ENCODE results near the gene KCTD16. TPM values are rescaled to one million over a fixed set of nuclear protein-coding genes. Genes with fewer than 3 reads are reported as not detected.

The KCTD16 gene
- total and polyA plus RNA-seq, 2 donors (not counting 1 experiment from before 2014, with no cell fraction given): not detected

DNA sequence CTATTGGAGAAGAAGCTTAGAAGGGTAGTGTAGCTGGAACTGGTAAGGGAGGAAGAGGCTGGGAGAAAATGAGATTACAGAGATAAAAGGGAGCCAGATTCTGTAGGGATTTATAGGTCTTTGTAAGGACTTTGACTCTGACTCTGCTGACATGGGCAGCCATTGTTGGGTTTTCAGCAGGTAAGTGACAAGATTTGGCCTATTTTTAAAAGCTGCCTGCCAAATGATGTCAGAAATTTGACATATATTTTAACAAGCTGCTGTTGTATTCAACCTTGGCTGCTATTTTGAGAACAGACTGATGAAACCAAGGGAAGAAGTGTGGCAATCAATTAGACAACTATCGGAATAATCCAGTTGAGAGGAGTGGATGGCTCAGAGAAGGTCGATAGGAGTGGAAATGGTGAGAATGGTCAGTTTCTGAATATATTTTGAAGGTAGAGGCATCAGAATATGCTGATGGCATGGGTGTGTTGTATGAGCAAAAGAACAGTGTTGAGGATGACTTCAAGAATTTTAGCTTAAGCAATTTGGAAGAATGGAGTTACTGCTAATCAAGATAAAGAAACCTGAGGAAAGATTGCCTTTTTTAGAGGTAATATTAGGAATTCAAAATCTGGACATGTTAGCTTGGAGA lies 56.8 kb downstream of the KCTD16 start:
- ATAC-seq (ENCODE audit: low read depth): no peak
- Histone ChIP-seq H3K4me3 (ENCODE audit: control extremely low read depth in 1 of 5, extremely low read depth in 1 of 5, insufficient read depth in 1 of 5, low read depth in 2 of 5, low read length in 4 of 5) (no peak overlapping the region), H3K27me3 (replicated peaks in 1 of 4; ENCODE audit: control extremely low read depth in 1 of 4, control insufficient read depth in 3 of 4, insufficient read depth in 4 of 4, low read length in 3 of 4) (peaks cover 0 to 6% (median 0%) of the 10 kb centered on the region in 4 experiments), H3K4me1 (ENCODE audit: control insufficient read depth in 2 of 2, insufficient read depth in 2 of 2, low read length in 2 of 2) (no peaks in the 10 kb centered on the region), H3K36me3 (replicated peaks in 1 of 2; ENCODE audit: control extremely low read depth in 1 of 2, control insufficient read depth in 1 of 2, extremely low read depth in 1 of 2, insufficient read depth in 2 of 2, low read length in 1 of 2) (no peaks in the 10 kb centered on the region), H3K27ac (ENCODE audit: low read length in 2 of 2) (no peak overlapping the region), H4K20me1 (ENCODE audit: control insufficient read depth, insufficient read depth, low read length, poor library complexity, severe bottlenecking) (no peaks in the 10 kb centered on the region), H3K79me2 (ENCODE audit: control insufficient read depth, insufficient read depth, low read length) (no peaks in the 10 kb centered on the region), H3K4me2 (replicated peaks; ENCODE audit: low read depth, low read length, poor library complexity, severe bottlenecking) (no peak overlapping the region), H2AFZ (ENCODE audit: insufficient read depth, low read depth, low read length, poor library complexity, severe bottlenecking) (no peak overlapping the region), H3K9ac (ENCODE audit: low read length) (no peak overlapping the region), H3K9me3 (ENCODE audit: control extremely low read depth in 1 of 3, control insufficient read depth in 2 of 3, insufficient read depth in 1 of 3, low read length in 2 of 3) (no peaks in the 10 kb centered on the region)
- no peak for DNase-seq
- no peak for TF ChIP-seq EZH2 (IDR thresholded peaks at IDR 0.05; ENCODE audit: borderline replicate concordance, insufficient read depth, low read depth, low read length, poor library complexity, severe bottlenecking)
- TF ChIP-seq, protein P1, sequence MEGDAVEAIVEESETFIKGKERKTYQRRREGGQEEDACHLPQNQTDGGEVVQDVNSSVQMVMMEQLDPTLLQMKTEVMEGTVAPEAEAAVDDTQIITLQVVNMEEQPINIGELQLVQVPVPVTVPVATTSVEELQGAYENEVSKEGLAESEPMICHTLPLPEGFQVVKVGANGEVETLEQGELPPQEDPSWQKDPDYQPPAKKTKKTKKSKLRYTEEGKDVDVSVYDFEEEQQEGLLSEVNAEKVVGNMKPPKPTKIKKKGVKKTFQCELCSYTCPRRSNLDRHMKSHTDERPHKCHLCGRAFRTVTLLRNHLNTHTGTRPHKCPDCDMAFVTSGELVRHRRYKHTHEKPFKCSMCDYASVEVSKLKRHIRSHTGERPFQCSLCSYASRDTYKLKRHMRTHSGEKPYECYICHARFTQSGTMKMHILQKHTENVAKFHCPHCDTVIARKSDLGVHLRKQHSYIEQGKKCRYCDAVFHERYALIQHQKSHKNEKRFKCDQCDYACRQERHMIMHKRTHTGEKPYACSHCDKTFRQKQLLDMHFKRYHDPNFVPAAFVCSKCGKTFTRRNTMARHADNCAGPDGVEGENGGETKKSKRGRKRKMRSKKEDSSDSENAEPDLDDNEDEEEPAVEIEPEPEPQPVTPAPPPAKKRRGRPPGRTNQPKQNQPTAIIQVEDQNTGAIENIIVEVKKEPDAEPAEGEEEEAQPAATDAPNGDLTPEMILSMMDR (IDR thresholded peaks at IDR 0.05): no peak
- Mint-ChIP-seq H3K27me3 (no peaks in the 10 kb centered on the region), H3K9me3 (ENCODE audit: insufficient read depth) (no peaks in the 10 kb centered on the region), H3K27ac (no peak overlapping the region), H3K4me1 (no peaks in the 10 kb centered on the region), H3K4me3 (no peak overlapping the region)
- 89% methylated on average over 2 of the region's 2 CpGs for WGBS (ENCODE audit: insufficient coverage)
- intact Hi-C loops (cut with micrococcal nuclease): no loop called here
- CTCF ChIA-PET: interaction anchor here (0.6 kb wide), 1 partner anchor 555 kb away, joined by 4 read pairs; no protein-coding TSS in a partner anchor
- POLR2A ChIA-PET: no interaction called here

GRCh38 chr5:144230806-144231205 lies 60.1 kb downstream of the KCTD16 start:
- Mint-ChIP-seq H3K27me3 (peaks cover 2% of the 10 kb centered on the region), H3K9me3 (ENCODE audit: insufficient read depth) (no peaks in the 10 kb centered on the region), H3K27ac (no peak overlapping the region), H3K4me1 (no peaks in the 10 kb centered on the region), H3K4me3 (no peak overlapping the region)
- POLR2A ChIA-PET: no interaction called here
- no peaks in the 10 kb centered on the region for H3K4me1 ChIP-seq (ENCODE audit: control insufficient read depth in 2 of 2, insufficient read depth in 2 of 2, low read length in 2 of 2)
- H2AFZ ChIP-seq (ENCODE audit: insufficient read depth, low read depth, low read length, poor library complexity, severe bottlenecking): no peak overlapping the region
- intact Hi-C loops (cut with micrococcal nuclease): no loop called here
- H3K4me2 ChIP-seq (replicated peaks; ENCODE audit: low read depth, low read length, poor library complexity, severe bottlenecking): no peak overlapping the region
- H3K9me3 ChIP-seq (ENCODE audit: control extremely low read depth in 1 of 3, control insufficient read depth in 2 of 3, insufficient read depth in 1 of 3, low read length in 2 of 3): no peaks in the 10 kb centered on the region
- CTCF ChIA-PET: no interaction called here
- no peak for DNase-seq
- no peaks in the 10 kb centered on the region for H3K27me3 ChIP-seq (replicated peaks in 1 of 4; ENCODE audit: control extremely low read depth in 1 of 4, control insufficient read depth in 3 of 4, insufficient read depth in 4 of 4, low read length in 3 of 4)
- no peaks in the 10 kb centered on the region for H4K20me1 ChIP-seq (ENCODE audit: control insufficient read depth, insufficient read depth, low read length, poor library complexity, severe bottlenecking)
- ATAC-seq (ENCODE audit: low read depth): no peak
- TF ChIP-seq EZH2 (IDR thresholded peaks at IDR 0.05; ENCODE audit: borderline replicate concordance, insufficient read depth, low read depth, low read length, poor library complexity, severe bottlenecking): no peak
- TF ChIP-seq, protein P1 (IDR thresholded peaks at IDR 0.05): no peak
- H3K4me3 ChIP-seq (ENCODE audit: control extremely low read depth in 1 of 5, extremely low read depth in 1 of 5, insufficient read depth in 1 of 5, low read depth in 2 of 5, low read length in 4 of 5): no peak overlapping the region
- H3K27ac ChIP-seq (ENCODE audit: low read length in 2 of 2): no peak overlapping the region
- no peaks in the 10 kb centered on the region for H3K36me3 ChIP-seq (replicated peaks in 1 of 2; ENCODE audit: control extremely low read depth in 1 of 2, control insufficient read depth in 1 of 2, extremely low read depth in 1 of 2, insufficient read depth in 2 of 2, low read length in 1 of 2)
- no peak overlapping the region for H3K9ac ChIP-seq (ENCODE audit: low read length)
- 70% methylated on average over 2 of the region's 4 CpGs for WGBS (ENCODE audit: insufficient coverage)
- H3K79me2 ChIP-seq (ENCODE audit: control insufficient read depth, insufficient read depth, low read length): no peaks in the 10 kb centered on the region
